ENCODE data around the gene FAF1.

DNA sequence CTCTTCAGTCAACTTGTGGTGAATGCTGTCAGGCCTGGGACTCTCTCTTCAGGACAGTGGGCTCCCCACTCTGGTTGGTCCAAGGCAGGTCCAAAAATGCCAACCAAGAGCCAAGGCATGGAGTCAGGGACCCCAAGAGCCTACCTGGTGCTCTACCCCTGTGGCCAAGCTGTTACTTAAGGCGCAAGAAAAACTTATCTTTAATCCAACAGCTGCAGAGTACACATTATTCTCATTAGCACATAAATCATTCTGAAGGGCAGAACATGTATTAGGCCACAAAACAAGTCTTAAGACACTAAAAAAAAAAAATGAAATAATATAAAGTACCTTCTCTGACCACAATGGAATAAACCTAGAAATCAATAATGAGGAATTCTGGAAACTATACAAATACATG is 65.7 kb downstream of the FAF1 start:
- TF ChIP-seq GATA2 (IDR thresholded peaks at IDR 0.05; ENCODE audit: low read depth, low read length) (no peak), GATA3 (IDR thresholded peaks at IDR 0.05; ENCODE audit: low read depth, low read length) (no peak)

Data from SH-SY5Y (cell line).